DMS114 treated with DMSO at 0.1 percent for 48 hours (cell line): ENCODE results near the gene ZDHHC1.

Experiments used
- DNase-seq: peaks from one replicate; lab custom pipeline; 2025; ENCODE audit not compliant: unreplicated experiment; lab: John Stamatoyannopoulos, UW

Gene ZDHHC1

GRCh38 chr16:67448580-67448979 lies 32.3 kb upstream of the ZDHHC1 start:
- DNase-seq, result no peak

- DNase-seq, result no peak
These were observed 31.3 kb upstream of the ZDHHC1 start for GRCh38 chr16:67447508-67448076.

DNA sequence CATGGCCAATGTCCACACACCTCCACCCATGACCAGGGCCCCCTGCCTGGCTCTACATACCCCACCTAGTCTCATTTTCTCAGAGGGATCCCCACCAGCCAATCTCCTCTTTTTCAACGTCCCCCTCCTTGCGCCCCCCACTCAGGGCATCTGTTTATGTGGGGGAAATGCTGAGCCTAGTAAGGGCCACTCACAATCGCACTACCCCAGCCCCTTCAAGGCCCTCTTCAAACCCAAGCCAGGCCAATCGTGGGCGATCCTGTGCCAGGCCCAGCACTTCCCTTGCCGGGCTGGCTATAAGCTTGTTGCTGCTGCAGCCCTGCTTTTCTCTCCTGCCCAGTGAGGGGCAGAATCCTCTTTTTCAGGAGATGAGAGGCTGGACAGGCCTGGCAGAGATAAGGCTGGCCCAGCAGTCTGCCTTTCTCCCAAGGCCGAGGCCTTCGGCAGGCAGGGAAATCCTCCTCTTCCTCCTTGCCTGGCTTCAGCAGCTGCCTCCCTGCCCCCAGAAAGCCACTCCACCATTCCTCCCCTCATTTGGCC lies 30.8 kb upstream of the ZDHHC1 start:
- no peak for DNase-seq

DNA sequence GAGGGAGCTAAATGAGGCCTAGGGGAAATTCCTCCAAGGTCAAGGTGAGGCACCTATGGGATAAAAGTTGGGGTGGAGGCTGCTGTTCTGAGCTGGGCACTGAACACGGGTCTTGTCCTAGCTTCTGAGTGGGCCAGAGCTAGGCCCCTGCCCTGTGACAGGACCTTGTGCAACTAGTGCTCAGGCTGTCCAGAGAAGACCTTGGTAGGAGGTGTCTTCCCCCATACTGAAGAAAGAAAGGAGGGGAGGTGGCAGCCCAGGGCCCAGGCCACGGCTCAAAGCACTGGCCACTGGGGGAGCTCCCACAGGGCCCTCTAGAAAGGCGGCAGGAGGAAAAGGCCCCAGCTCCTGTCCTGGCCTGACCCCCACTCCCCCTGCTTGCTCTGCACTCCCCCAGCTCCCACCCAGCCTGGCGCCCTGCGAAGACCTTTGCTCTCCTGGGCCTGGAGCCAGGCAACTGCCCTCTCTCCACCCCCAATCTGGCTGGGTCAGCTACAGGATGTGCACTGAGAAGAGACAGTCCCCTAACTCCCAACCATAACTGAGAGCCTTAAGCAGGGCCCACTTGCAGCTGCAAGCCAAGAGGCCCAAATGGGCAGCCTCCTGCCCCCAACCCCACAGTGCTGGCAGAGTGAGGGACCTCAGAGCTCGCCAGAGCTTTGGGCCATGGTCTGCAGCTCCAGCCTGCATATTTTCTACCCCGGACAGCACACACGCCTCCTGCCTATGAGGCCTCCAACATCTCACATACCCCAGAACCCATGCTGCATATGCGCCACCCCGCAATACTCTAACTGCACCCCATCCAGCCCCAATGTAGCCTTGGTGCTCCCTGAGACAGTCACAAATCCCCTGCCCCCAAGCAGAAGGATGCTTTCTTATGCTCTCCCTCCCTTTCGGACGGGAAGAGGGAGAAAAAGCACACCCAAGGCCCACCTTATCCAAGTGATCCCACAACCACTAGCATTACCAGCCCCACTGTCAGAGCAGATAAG lies 29.9 kb upstream of the ZDHHC1 start:
- no peak for DNase-seq

DNA sequence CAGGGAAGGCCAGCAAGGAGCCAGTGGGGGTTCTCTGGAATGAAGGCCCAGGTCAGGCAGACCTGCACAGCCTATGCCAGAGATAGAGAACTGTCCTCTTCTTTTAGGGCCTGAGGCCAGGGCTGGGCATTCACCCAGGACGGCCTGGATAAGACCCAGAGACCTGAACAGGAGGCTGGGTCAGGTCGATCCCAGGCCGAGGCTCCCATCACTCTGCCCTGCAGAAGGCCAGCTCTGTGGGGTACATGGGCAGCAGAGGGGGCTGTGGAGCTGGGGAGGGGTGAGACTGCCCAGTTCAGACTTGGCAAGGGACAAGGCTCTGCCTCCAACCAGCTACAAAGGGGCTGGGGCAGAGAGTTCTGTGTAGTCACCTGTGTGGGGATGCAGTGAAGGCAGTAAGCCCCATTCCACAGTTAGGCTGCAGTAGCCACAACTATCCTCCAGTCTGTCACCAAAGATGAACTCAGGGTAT lies 29.2 kb upstream of the ZDHHC1 start:
- no peak for DNase-seq

- no peak for DNase-seq
These were observed 28.8 kb upstream of the ZDHHC1 start for GRCh38 chr16:67445126-67445426.

- no peak for DNase-seq
These were observed 28.2 kb upstream of the ZDHHC1 start for GRCh38 chr16:67444259-67445125.

DNA sequence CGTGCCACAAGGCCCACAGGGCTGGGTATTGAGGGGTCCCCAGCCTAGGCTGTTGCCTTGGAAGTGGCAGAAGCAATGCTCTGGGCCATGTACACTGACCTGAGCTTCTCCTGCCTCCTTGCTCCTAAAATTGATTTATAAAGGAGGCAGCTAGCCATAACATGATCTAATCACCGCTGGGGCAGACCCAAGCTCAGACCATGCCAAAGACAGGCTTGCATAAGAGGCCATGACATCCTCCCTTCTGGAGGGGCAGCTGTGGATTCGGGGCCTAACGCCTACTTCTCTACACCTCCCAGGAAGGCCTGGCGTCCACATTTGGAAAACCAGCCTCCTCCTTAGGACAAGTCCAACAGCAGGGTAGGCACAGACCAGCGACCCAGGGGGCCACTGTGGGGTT lies 27.0 kb upstream of the ZDHHC1 start:
- no peak for DNase-seq

DNA sequence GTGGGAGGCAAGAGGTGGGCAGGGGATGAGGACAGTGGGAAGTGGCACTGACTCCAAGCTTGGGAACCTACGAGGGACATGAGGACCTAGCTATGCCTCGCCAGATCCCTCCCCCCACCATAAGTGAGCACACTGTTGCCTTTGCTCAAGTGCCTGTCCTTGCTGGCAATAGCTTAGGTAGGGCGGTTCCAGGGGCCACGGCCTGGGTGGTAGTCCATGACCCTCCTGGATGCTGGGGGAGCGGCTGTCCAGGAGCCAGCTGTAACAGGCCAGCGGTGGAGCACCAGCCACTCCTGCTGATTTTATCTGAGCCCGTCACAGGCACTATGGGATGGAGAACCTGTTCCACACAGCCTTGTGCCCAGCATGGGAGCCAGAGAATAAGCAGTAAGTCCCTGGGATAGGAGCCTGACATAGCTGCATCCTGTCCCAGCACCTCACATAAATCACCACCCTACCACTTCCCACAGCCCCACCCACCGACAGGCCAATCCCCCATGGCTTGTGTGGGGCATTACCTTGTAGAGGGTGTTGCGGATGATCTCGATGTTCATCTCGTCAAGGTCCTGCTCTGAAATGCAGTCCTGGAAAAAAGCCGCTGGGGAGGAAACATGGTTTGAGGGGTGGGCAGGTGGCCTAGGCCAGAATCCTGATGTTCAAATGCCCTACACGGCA lies 26.4 kb upstream of the ZDHHC1 start:
- no peak for DNase-seq

DNA sequence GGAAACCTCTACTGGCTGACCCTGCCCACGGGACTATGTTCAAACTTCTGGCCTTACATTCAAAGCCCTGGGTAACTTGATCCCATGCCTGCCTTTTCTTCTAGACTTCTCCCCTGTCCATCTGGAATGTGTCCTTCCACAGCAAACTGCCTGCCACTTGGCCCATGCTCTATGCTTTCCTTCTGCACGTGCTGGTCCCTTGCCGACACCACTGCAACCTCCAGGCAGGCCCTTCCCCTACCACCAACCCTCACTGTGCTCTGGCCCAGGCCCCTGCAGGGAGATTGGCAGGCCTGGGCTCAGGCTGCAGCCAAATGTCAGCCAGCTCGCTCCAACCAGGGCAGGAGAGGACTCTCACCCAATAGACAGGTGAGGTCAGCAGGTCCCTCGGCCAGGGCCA lies 25.6 kb upstream of the ZDHHC1 start:
- no peak for DNase-seq

DNA sequence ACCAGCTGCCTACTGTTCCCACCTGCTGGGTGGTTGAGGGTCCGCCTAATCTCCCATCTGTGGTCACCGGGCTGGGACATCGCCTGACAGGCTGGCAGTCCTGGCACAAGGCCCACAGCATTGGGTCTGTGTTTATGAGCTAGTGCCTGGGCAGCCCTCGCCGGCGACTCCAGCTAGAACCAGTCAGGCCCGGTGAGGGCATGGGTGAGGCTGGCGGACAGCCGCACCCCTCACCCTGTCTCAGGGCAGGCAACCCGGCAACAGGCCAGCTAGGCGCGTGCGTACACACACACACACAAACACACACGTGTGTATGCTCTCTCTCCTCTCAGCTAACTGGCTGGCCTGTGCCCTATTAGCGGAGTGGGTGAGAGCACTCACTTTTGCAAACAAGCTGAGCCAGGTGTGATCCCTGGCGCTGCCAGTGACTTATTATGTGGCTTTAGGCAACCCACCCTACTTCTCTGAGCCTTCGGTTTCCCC lies 25.0 kb upstream of the ZDHHC1 start:
- no peak for DNase-seq

GRCh38 chr16:67438824-67439393 lies 22.6 kb upstream of the ZDHHC1 start:
- no peak for DNase-seq

GRCh38 chr16:67438098-67438791 lies 22.0 kb upstream of the ZDHHC1 start:
- DNase-seq, result no peak

DNA sequence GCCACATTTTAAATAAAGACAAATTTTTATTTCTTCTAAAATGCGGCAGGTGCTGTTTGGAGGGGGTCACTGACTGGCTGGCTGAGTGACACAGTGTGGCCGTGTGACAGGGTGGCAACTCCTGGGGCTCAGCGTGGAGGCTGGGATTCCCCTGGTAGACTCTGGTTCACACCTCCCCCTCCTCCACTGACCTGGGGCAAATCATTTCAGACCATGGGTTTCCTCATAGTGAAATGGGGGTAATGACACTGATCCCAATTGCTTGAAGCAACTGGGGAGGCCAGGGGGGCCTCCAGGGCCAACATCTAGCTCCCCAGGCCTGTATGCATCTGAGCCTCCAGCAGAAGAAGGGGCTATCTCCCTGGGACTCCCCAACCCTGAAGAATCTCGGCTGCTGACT lies 21.2 kb upstream of the ZDHHC1 start:
- no peak for DNase-seq

DNA sequence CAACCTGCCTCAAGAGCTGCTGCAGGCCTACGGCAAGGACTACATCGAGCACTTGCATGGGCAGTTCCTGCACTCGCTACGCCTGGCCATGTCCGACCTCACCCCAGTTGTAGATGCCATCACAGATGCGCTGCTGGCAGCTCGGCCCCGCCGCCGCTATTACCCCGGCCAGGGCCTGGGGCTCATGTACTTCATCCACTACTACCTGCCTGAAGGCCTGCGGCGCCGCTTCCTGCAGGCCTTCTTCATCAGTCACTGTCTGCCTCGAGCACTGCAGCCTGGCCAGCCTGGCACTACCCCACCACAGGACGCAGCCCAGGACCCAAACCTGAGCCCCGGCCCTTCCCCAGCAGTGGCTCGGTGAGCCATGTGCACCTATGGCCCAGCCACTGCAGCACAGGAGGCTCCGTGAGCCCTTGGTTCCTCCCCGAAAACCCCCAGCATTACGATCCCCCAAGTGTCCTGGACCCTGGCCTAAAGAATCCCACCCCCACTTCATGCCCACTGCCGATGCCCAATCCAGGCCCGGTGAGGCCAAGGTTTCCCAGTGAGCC lies 20.4 kb upstream of the ZDHHC1 start:
- DNase-seq, result no peak

DNA sequence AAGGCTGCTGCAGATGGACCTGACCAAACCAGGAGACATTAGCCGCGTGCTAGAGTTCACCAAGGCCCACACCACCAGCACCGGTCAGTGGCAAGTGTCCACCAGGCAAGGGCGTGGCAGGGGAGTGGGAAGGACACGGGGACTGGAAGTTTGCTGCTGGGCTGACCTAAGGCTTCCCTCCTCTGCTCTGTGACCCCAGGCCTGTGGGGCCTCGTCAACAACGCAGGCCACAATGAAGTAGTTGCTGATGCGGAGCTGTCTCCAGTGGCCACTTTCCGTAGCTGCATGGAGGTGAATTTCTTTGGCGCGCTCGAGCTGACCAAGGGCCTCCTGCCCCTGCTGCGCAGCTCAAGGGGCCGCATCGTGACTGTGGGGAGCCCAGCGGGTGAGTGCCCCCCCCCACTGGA lies 19.5 kb upstream of the ZDHHC1 start:
- DNase-seq, result no peak

GRCh38 chr16:67433131-67433719 lies 16.9 kb upstream of the ZDHHC1 start:
- DNase-seq, result no peak

- no peak for DNase-seq
These were observed 16.2 kb upstream of the ZDHHC1 start for GRCh38 chr16:67432506-67432890.
